WTC11 (cell line): Measurements from ENCODE around the gene BRSK1.

Experiments
- FOXK1 ChIP-seq: sonication (generic); formaldehyde crosslinking; IDR thresholded peaks from 2 replicates; pipeline ENCODE4 v1.8.0; 2022; ENCODE audit warnings: mild to moderate bottlenecking, moderate library complexity, missing genetic modification reagents
- MAX ChIP-seq: sonication (generic); formaldehyde crosslinking; IDR thresholded peaks from 2 replicates; pipeline ENCODE4 v1.8.0; 2022; ENCODE audit warnings: mild to moderate bottlenecking, missing genetic modification reagents
- NFYB ChIP-seq: sonication (generic); formaldehyde crosslinking; conservative IDR thresholded peaks from 2 replicates; pipeline ENCODE4 v1.8.0; 2022; ENCODE audit warnings: low read depth, missing genetic modification reagents
- NR2C2 ChIP-seq: sonication (generic); formaldehyde crosslinking; IDR thresholded peaks from 2 replicates; pipeline ENCODE4 v1.8.0; 2022; ENCODE audit warnings: mild to moderate bottlenecking, missing genetic modification reagents
- NR3C1 ChIP-seq: sonication (generic); formaldehyde crosslinking; conservative IDR thresholded peaks from 2 replicates; pipeline ENCODE4 v1.8.1; 2023; ENCODE audit warnings: low read depth, mild to moderate bottlenecking, missing genetic modification reagents
- RELA ChIP-seq: sonication (generic); formaldehyde crosslinking; IDR thresholded peaks from 2 replicates; pipeline ENCODE4 v1.8.1; 2022; ENCODE audit warnings: missing genetic modification reagents, mild to moderate bottlenecking, borderline replicate concordance
- SP1 ChIP-seq: sonication (generic); formaldehyde crosslinking; conservative IDR thresholded peaks from 2 replicates; pipeline ENCODE4 v1.8.1; 2022; ENCODE audit warnings: missing genetic modification reagents
- TCF7 ChIP-seq: sonication (generic); formaldehyde crosslinking; IDR thresholded peaks from 2 replicates; pipeline ENCODE4 v1.8.0; 2022; ENCODE audit warnings: mild to moderate bottlenecking, low read depth, missing genetic modification reagents, moderate library complexity
- ZNF512 ChIP-seq: sonication (generic); formaldehyde crosslinking; IDR thresholded peaks from 2 replicates; pipeline ENCODE4 v1.8.1; 2022; ENCODE audit warnings: missing genetic modification reagents, borderline replicate concordance
- TF ChIP-seq, protein P1 (sequence below): sonication (generic); formaldehyde crosslinking; IDR thresholded peaks from 2 replicates; pipeline ENCODE4 v1.8.0; 2022; ENCODE audit warnings: mild to moderate bottlenecking, missing genetic modification reagents
- TF ChIP-seq, protein P2 (sequence below): fragments of 200-600 bp; IDR thresholded peaks from 2 replicates; pipeline ENCODE4 v1.8.0; 2022; ENCODE audit warnings: antibody characterized with exemption
- TF ChIP-seq, protein P3 (sequence below): sonication (generic); formaldehyde crosslinking; IDR thresholded peaks from 2 replicates; pipeline ENCODE4 v1.8.0; 2022; ENCODE audit warnings: mild to moderate bottlenecking, missing genetic modification reagents
- TF ChIP-seq, protein P4 (sequence below): sonication (generic); formaldehyde crosslinking; conservative IDR thresholded peaks from 2 replicates; pipeline ENCODE4 v1.8.1; 2023; ENCODE audit warnings: mild to moderate bottlenecking, low read depth, missing genetic modification reagents, moderate library complexity

GRCh38 chr19:55241143-55241934 is 42.5 kb upstream of the BRSK1 start:
- TF ChIP-seq, protein P1, sequence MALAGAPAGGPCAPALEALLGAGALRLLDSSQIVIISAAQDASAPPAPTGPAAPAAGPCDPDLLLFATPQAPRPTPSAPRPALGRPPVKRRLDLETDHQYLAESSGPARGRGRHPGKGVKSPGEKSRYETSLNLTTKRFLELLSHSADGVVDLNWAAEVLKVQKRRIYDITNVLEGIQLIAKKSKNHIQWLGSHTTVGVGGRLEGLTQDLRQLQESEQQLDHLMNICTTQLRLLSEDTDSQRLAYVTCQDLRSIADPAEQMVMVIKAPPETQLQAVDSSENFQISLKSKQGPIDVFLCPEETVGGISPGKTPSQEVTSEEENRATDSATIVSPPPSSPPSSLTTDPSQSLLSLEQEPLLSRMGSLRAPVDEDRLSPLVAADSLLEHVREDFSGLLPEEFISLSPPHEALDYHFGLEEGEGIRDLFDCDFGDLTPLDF (CRISPR knock-in tag) = no peak
- TF ChIP-seq NR3C1 (CRISPR knock-in tag) = no peak
- TF ChIP-seq TCF7 (CRISPR knock-in tag) = no peak
- TF ChIP-seq, protein P2, sequence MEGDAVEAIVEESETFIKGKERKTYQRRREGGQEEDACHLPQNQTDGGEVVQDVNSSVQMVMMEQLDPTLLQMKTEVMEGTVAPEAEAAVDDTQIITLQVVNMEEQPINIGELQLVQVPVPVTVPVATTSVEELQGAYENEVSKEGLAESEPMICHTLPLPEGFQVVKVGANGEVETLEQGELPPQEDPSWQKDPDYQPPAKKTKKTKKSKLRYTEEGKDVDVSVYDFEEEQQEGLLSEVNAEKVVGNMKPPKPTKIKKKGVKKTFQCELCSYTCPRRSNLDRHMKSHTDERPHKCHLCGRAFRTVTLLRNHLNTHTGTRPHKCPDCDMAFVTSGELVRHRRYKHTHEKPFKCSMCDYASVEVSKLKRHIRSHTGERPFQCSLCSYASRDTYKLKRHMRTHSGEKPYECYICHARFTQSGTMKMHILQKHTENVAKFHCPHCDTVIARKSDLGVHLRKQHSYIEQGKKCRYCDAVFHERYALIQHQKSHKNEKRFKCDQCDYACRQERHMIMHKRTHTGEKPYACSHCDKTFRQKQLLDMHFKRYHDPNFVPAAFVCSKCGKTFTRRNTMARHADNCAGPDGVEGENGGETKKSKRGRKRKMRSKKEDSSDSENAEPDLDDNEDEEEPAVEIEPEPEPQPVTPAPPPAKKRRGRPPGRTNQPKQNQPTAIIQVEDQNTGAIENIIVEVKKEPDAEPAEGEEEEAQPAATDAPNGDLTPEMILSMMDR = no peak
- TF ChIP-seq, protein P3, sequence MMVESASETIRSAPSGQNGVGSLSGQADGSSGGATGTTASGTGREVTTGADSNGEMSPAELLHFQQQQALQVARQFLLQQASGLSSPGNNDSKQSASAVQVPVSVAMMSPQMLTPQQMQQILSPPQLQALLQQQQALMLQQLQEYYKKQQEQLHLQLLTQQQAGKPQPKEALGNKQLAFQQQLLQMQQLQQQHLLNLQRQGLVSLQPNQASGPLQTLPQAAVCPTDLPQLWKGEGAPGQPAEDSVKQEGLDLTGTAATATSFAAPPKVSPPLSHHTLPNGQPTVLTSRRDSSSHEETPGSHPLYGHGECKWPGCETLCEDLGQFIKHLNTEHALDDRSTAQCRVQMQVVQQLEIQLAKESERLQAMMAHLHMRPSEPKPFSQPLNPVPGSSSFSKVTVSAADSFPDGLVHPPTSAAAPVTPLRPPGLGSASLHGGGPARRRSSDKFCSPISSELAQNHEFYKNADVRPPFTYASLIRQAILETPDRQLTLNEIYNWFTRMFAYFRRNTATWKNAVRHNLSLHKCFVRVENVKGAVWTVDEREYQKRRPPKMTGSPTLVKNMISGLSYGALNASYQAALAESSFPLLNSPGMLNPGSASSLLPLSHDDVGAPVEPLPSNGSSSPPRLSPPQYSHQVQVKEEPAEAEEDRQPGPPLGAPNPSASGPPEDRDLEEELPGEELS (CRISPR knock-in tag) = no peak
- TF ChIP-seq, protein P4, sequence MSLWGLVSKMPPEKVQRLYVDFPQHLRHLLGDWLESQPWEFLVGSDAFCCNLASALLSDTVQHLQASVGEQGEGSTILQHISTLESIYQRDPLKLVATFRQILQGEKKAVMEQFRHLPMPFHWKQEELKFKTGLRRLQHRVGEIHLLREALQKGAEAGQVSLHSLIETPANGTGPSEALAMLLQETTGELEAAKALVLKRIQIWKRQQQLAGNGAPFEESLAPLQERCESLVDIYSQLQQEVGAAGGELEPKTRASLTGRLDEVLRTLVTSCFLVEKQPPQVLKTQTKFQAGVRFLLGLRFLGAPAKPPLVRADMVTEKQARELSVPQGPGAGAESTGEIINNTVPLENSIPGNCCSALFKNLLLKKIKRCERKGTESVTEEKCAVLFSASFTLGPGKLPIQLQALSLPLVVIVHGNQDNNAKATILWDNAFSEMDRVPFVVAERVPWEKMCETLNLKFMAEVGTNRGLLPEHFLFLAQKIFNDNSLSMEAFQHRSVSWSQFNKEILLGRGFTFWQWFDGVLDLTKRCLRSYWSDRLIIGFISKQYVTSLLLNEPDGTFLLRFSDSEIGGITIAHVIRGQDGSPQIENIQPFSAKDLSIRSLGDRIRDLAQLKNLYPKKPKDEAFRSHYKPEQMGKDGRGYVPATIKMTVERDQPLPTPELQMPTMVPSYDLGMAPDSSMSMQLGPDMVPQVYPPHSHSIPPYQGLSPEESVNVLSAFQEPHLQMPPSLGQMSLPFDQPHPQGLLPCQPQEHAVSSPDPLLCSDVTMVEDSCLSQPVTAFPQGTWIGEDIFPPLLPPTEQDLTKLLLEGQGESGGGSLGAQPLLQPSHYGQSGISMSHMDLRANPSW (CRISPR knock-in tag) = no peak
- TF ChIP-seq NFYB = no peak
- no peak for TF ChIP-seq SP1
- TF ChIP-seq FOXK1 (CRISPR knock-in tag) = no peak
- no peak for TF ChIP-seq ZNF512 (CRISPR knock-in tag)
- no peak for TF ChIP-seq NR2C2 (CRISPR knock-in tag)
- TF ChIP-seq RELA (CRISPR knock-in tag) = no peak
- no peak for TF ChIP-seq MAX (CRISPR knock-in tag)
